GM21619 (cell line): ENCODE data around the gene DENND1A.

Source experiments
- ATAC-seq: cut with Tn5 transposase; IDR thresholded peaks from one replicate; pipeline ENCODE4 v1.9.1; 2021; ENCODE audit not compliant: unreplicated experiment

DENND1A gene

DNA sequence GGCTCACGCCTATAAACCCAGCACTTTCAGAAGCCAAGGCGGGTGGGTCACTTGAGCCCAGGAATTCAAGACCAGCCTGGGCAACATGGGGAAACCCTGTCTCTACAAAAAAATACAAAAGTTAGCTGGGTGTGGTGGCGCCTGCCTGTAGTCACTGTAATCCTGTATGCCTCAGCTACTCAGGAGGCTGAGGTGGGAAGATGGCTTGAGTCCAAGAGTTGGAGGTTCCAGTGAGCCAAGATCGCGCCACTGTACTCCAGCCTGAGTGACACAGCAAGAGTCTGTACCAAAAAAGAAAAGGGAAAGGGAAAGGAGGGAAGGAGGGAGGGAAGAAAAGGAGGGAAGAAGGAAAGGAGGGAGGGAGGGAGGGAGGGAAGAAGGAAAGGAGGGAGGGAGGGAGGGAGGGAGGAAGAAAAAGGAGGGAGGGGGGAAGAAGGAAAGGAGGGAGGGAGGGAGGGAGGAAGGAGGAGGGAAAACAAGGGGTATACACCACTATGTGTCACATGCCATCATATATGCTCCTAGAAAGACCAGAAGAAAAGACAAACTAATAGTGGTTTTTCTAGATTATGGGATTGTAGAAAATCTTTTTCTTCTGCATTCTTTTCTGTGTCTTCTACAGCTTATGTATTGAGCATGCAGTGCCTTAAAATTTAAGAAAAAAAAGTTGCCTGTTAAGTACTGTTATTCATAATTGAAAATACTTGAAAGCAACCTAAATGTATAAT lies 240.1 kb downstream of the DENND1A start:
- no peak for ATAC-seq

- ATAC-seq = no peak
These were observed 242.6 kb downstream of the DENND1A start for GRCh38 chr9:123687246-123687751.

DNA sequence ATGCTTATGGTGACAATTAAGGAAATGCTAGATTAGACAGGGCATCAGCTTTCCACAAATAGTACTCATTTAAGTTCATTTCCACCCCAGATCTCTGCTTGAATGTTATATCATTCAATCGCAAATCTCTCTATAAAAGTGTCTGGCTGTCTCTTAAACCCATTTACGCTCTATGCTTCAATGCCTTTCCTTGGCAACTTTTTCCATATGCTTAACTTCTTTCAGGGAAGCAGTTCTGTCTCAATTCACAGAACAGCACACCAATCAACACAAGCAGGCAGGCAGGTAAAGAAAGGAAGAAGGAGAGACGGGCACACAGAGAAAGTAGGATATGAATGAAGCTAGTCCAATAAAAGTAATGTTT lies 243.1 kb downstream of the DENND1A start:
- no peak for ATAC-seq

DNA sequence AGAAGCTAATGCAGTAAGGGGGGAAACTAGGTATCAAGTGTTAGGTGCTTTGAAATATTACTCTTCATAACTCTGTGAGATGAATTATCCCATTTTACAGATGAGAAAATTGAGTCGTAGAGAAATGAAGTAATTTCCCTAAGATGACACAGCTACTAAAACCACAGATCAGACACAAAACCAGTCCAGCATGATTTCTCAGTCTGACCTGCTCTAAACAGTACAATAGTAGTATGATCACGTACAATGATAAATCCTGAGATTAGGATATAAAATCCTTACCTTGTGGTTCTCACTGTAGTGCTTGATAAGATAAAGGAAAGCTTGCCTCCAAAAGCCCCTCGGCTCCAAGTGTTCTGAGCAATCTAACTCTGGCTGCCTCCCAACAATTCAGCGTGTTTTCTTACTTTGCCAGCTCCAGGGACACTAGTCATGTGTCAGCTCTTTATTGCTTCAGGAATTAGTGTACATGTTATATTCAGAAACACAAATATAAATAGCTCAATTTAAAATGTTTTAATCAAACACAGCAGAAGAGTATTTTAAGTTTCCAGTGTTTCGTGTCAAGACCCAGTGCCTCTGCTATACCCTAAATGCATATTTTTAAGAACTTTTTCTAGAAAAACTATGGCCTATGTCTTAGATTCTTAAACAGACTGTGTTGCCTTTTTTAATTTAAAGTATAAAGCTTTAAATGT lies 243.6 kb downstream of the DENND1A start:
- no peak for ATAC-seq

DNA sequence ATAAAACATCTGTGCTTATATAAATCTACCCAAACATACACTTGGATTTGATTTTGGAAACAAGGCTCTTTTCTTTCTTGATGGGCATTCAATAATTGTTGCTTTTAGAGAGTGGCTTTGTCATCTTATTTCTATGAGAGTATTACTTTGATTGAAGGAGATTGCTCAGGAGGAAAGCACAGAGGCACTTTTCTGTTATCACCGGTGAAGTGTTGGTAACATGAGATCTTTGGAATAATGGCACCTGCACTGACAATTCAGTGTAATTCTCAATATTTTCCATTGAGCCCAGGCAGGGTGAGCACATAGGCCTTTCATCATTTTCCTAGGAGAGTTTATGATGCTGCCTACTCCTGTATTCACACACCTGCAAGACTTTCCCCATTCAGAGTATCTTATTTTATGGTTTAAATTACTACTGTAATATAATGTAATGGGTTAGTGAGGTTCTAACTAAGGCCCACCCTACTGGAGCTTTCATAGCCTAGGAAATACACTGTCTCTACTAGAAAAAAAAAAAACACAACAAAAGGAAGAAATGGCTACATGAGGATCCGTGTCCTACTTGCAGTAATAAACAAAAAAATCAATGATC lies 244.3 kb downstream of the DENND1A start:
- no peak for ATAC-seq

DNA sequence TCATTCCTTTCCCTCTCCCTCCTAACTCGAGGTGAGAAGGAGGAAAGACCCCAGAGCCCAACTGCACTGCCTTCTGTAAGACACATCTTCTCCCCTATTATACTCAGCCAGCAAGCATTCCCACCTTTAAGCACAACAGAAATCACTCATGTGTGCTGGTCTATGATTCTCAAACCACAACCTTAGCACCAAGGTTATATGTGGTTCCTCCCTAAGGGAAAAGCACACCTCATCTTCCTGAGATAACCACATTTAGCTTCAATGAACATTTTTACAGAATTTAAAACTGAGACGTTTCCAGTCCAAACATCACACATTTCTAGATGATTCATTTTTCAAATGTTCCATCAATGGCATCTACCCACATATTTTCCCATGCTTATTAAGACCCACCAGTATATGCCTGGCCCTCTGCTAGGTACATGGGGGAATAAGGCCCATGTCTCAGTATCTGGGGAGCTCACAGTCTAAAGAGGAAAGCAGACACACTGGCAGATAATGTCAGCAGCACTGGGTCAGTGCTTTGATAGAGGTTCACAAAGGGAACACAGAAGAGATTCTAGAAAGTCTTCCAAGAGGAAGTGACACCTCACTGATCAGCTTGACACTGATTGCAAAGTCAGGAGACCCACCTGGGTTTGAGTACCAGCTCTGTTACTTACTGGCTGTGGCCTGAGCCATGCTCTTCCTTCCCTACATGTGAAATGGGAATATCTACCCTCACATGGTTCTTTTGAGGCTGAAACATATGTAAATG lies 245.4 kb downstream of the DENND1A start:
- ATAC-seq = peak; percentile 61

DNA sequence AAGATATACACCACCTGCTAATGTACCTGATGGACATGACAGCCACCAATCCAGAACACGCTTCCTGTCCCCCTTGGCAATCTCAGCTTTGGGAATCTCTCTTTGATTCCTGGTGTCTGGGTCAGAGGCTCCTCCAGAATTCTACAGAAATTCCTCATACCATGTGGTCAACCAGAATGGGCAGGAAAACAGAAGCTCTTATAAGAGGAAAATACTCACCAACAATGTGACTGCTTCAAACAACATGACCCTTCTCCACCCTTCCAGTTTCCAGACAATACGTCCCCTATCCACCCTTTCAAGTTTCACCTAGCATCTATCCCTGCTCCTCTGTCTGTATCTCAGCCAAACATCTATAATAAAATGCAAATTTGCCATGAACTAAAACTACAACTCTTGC lies 247.2 kb downstream of the DENND1A start:
- ATAC-seq = no peak

DNA sequence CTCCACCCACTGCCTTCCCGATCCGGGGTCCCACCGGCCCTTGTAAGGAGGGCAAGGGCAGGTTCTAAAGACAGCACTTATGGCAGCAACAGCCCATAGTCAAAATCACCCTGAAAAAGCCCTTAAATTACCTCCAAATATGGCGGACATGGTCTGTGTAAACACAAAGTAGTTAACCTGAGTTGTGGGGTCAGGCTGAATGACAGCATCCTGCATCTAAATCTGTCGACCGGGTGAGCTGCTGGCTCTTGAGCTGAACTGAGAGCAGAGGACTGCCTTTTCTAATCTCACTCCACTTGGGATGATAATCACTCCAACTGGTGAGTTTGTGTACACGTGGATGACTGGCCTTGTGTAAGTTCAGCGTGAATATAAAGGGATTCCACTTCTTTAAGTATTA lies 249.6 kb downstream of the DENND1A start:
- no peak for ATAC-seq

DNA sequence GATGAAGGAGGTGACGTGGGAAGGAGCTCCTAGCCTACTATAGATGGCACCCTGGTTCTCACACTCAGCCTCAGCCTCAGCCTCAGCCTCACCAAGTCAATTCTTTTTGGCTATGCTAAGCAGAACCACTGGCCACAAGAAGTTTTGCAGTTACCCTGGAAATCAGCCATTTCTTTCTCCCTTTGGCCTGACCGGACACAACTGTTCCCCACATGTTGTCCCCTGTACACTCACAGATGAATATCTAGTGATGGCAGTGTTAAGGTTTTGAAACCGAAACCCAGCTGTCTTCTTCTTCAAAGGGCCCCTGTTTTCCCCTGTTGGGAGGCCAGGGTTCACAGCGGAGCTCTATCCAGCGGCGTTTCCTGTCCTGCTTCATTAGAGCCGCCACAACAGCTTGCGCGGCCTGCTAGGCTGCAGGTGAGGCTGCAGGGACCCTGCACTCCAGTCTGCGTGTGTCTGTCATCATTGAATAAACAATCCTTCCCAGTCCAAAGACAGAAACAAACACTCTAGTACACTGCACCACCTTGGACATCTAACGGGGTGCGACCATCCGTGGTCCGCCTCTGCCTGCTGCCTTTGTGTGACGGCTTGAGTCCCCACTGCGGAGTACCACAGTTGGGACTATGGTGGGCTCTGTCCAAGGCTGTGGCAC lies 250.5 kb downstream of the DENND1A start:
- peak; percentile 95 for ATAC-seq

GRCh38 chr9:123678878-123679329 lies 251.0 kb downstream of the DENND1A start:
- no peak for ATAC-seq

- ATAC-seq = no peak
These were observed 251.7 kb downstream of the DENND1A start for GRCh38 chr9:123678038-123678877.

DNA sequence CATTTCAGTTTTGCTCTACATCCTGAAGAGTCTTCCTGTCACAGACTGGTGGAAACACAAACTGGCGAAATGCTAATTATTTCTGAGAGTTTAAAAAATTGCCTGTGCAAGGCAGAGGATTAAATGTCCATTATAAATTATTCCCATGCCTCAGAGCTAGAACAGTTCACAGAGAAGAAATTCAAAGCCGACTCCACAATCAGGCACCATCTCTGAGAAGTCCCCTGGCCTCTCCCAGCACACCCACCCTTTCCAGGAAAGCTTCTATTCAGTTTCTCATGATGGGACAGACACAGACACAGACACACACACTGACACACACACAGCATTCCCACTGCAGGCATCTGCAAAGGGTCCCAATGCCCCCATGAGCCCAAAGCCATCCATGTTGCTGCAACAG lies 253.1 kb downstream of the DENND1A start:
- no peak for ATAC-seq

DNA sequence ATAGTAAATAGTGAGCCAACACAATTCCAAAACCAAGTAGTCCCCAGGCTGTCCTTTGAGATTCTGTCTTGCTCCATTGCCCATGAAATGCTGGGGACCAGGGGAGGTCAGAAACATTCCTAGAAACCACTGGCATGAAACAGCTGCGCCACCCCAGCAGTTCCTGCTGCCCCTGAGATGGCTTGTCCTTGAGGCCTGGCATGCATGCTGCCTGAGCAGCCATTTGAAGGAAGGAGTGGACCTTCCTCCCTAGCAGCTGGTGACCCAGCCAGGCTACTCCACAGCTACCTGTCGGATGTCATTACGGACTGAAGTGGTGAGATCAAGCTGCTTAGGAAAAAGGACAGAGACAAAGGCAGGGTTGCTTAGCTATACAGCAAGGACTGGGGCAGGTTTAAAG lies 260.6 kb downstream of the DENND1A start:
- no peak for ATAC-seq

- ATAC-seq = no peak
These were observed 266.4 kb downstream of the DENND1A start for GRCh38 chr9:123663529-123663928.

- ATAC-seq = no peak
These were observed 267.7 kb downstream of the DENND1A start for GRCh38 chr9:123662057-123662776.

- no peak for ATAC-seq
These were observed 269.0 kb downstream of the DENND1A start for GRCh38 chr9:123660691-123661466.

DNA sequence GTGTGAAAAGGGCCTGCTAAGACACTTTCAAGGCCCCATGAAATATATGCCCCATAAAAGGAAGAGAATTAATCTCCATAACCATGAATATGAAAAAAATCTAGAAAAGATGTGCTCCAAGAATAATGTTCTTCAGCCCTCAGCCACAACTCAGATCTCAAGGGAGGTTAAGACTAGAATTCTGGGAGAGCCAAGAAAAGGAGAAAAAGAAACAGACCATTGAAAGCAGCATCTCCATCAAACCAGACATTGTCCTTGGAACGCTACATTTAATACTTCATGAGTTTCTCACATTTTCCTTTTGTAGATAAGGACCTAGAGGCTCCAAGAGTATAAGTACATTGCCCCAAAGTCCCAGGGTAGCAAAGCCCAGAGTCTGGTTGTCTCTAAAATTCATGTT lies 270.6 kb downstream of the DENND1A start:
- no peak for ATAC-seq

GRCh38 chr9:123658792-123659191 lies 271.1 kb downstream of the DENND1A start:
- ATAC-seq = no peak
